A204.1 (cell line): ENCODE data around the gene STK25.
"Not testable (repeated sequence)": the region's sequence is repeated elsewhere in the genome, so short reads cannot be mapped to it uniquely, and the experiment has no call there.

Source experiments
- FAIRE-seq: peaks from 2 replicates; lab custom pipeline; 2012; peaks lifted over from hg19 to GRCh38; lab: Jason Lieb, UNC

The STK25 gene

DNA sequence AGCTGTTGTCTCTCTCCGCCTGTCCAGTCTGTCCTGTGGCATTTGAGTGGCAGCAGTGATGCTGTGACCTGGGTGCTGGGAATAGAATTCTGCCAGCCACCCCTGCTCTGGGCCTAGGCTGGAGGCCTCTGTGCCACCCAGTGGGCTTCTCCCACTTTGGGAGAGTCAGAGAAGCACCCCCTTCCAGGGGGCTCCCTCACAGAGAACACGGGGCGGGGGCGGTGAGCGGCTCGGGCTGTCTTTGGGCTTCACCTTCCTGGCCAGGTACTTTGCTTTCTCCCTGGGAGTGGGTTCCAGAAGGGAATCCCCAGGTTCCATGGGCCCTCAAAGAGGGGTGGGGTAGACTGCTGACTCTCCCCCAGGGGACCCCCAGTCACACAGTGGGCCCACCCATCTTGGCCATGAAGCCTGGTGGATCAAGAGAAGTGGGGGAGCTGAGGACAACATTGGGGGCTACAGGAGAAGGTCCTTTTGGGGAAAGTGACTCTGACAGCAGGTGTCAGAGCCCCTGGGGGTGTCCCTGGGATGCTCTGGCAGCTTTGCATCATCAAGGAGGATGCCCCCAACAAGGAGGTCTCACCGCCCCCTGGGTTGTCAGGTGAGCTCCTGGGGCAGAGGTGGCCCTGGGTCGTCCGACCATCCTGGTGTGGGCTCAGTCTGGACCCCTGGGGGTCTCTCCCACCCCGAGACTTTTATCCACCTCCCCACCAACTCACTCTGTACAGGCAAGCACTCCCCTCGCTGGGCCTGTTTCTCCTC, 31.4 kb upstream of the STK25 start:
- FAIRE-seq, result no peak

- FAIRE-seq, result no peak
Observed at GRCh38 chr2:241538838-241539615, 30.6 kb upstream of the STK25 start.

- no peak for FAIRE-seq
Observed at GRCh38 chr2:241535871-241536655, 27.7 kb upstream of the STK25 start.

GRCh38 chr2:241534701-241535375, 26.5 kb upstream of the STK25 start:
- FAIRE-seq, result no peak

- no peak for FAIRE-seq
Observed at GRCh38 chr2:241534293-241534692, 25.9 kb upstream of the STK25 start.

DNA sequence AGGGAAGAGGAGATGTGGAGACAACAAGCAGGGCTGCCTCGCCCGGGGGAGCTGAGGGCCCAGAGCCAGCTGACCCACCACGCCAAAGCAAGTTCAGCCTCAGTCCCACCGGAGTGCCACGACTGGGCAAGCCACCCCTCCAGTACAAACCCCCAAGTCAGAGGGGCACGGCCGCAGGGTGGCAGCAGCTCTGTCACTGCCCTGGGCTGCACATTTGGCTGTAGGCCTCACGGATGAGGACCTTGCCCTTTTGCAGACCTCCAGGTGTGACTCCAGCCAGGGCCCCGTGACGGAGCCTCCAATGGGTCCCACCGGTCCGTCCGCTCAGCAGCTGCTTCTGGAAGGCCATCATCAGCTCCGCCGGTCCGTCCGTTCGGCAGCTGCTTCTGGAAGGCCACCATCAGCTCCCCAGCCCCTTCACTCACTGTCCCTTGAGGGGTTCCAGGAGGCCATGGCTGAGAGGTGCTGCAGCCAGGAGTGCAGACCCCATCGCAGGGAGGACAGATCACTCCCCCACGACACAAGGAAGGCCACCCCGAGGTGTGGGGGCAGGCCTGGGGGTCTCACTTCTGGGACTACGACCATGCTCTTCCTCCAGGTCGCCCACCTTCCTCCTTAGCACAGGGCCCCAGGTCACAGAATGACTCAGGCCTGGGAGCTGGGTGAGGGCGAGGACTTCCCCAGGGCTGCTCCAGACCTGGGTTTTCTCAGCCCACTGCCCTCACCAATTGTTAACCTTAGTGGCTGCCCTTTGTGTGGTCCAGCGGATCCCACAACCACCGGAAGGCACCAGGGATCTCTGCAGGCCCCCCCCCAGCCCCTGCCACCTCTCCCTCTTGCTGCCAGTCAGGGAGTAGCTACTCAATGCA, 24.6 kb upstream of the STK25 start:
- no peak for FAIRE-seq

DNA sequence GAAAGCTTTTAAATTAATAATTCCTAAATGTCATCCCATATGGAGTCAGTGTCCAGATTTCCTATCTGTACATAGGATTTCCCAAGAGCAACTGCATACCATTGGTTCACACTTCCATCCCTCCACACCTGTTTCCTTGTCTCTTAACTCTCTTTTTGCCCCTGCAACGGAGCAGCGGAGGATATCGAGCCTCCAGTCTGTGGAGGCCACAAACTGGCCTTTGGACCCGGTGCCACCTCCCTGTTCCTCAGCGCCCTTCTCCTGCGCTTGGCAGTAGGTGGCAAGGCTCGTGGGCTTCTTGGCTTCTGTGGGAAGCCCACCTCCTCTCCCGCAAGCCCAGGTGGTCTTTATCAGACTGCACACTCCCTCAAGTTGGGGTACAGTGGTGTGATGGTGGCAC, 23.8 kb upstream of the STK25 start:
- FAIRE-seq, result no peak

DNA sequence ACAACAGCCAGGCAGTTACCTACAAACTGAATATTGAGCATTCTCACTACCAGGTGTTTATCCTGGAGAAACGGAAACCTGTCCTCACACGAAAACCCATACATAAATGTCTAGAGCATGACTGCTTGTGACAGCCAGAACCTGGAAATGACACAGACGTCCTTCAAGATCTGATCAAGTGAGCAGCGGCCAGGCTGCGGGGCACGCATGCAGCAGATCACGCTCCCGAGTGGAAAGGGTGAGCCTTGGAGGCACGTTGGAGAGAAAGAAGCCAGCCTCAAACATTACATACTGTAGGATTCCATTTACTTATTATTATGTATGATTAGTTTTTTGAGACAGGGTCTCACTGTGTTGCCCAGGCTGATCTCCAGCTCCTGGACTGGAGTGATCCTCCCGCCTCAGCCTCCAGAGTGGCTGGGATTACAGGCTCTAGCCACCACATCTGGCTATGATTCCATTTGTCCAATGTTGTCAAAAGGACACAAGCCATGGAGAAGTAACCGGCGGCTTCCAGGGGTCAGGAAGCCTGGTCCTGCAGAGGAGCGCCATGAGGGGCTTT, 22.9 kb upstream of the STK25 start:
- FAIRE-seq, result no peak

DNA sequence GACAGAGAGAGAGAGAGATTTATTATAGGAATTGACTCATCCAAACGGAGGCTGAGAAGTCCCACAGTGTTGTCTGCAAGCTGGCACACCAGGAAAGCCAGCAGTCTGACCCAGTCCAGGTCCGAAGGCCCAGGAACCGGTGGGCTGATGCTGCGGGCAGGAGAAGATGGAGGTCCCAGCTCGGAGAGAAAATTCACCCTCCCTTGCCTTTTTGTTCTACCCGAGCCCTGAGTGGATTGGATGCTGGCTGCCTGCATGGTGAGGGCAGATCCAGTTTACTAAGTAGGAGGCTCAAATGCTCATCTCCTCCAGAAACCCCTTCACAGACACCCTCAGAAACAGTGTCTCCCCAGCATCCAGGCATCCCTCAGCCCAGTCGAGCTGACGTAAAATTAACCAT, 22.2 kb upstream of the STK25 start:
- FAIRE-seq, result no peak

GRCh38 chr2:241525818-241526780, 17.7 kb upstream of the STK25 start:
- not testable (repeated sequence) for FAIRE-seq

GRCh38 chr2:241522477-241522876, 14.1 kb upstream of the STK25 start:
- no peak for FAIRE-seq

GRCh38 chr2:241519669-241520068, 11.3 kb upstream of the STK25 start:
- no peak for FAIRE-seq

GRCh38 chr2:241517297-241517696, 8.9 kb upstream of the STK25 start:
- FAIRE-seq, result no peak

DNA sequence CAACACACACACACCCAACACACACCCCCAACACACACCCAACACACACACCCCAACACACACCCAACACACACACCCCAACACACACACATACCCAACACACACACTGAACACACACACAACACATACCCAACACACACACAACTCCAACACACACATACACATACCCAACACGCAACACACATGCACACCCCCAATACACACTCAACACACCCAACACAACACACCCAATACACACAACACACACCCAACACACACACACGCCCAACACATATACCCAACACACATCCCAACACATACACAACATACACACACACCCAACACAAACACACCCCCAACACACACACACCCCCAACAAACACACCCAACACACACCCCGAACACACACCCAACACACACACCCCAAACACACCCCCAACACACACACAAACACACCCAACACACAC, 8.2 kb upstream of the STK25 start:
- FAIRE-seq, result no peak

DNA sequence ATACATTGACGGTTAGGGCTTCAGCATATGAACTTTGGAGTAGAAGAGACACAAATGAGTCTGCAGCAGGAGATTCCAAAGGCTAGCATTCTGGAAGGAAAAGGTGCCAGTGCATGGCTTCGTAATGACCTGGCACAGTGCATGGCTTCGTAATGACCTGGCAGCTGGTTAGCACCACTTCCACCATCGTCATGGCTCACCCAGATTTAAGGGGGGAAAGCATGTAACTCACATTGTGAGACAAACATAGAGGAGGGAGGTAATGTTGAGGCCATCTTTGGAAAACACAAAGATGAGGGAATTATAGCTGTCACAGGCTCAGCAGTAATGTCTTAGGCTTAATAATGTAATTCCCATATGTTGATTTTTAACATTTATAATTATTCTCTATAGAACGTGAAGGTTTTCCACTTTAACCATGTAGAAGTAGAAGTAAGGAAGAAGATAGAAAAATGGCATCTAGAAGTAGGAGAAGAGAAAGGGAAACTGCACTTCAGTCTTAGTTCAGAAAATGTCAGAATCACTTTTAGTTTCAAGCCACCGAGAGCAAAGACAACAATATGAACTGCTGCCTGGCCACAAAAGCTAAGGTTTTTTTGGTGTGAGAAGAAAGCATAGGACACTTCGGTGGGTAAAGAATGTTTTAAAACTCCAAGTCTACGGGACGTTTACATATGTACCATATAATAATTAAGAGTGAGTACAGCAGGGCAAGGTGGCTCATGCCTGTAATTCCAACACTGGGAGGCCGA, 6.8 kb upstream of the STK25 start:
- FAIRE-seq, result no peak

GRCh38 chr2:241514553-241514952, 6.2 kb upstream of the STK25 start:
- no peak for FAIRE-seq

- no peak for FAIRE-seq
Observed at GRCh38 chr2:241511091-241511741, 2.8 kb upstream of the STK25 start.

- FAIRE-seq, result no peak
Observed at GRCh38 chr2:241509155-241509784, 886 bp upstream of the STK25 start.
